OCI-LY3 (cell line): ENCODE results near the gene BTBD19.

Experiments
- CTCF ChIP-seq: fragments of 200-600, 300-600 bp; sonication (generic); IDR thresholded peaks from 2 replicates; pipeline ENCODE4 v1.5.1; 2014; ENCODE audit warnings: antibody characterized with exemption, low read length, low read depth
- EZH2phosphoT487 ChIP-seq: fragments of 200-600 bp; shearing (Covaris generic); IDR thresholded peaks from 2 replicates; pipeline ENCODE4 v1.6.1; 2018; ENCODE audit warnings: antibody characterized with exemption, mixed run types, low read depth

GRCh38 chr1:44832056-44832705 lies 23.9 kb downstream of the BTBD19 start:
- TF ChIP-seq CTCF (no peak), EZH2phosphoT487 (no peak)
